Suprapubic skin (tissue), 4 donors: ENCODE data around the gene BMP2. TPM values are rescaled to one million over a fixed set of nuclear protein-coding genes. Genes with fewer than 3 reads are reported as not detected.

Source experiments
- DNase-seq, 2 donors: peaks; one replicate each; pipeline ENCODE4 v3.0.0-alpha.2; 2019; ENCODE audit warnings: low spot score in 2 of 2
- H3K27ac ChIP-seq: fragments of 200-600 bp; sonication (generic); one replicate; pipeline ENCODE4 v1.5.1; 2019
- H3K27me3 ChIP-seq: fragments of 200-600 bp; sonication (generic); one replicate; pipeline ENCODE4 v1.5.1; 2019
- H3K36me3 ChIP-seq: fragments of 200-600 bp; sonication (generic); one replicate; pipeline ENCODE4 v1.5.1; 2019
- H3K4me1 ChIP-seq: fragments of 200-600 bp; sonication (generic); one replicate; pipeline ENCODE4 v1.5.1; 2019
- H3K4me3 ChIP-seq: fragments of 200-600 bp; sonication (generic); one replicate; pipeline ENCODE4 v1.5.1; 2019; ENCODE audit warnings: mild to moderate bottlenecking
- H3K9me3 ChIP-seq: fragments of 200-600 bp; sonication (generic); one replicate; pipeline ENCODE4 v1.5.1; 2019
- EP300 ChIP-seq: sonication (generic); formaldehyde crosslinking; IDR thresholded peaks from one replicate; pipeline ENCODE4 v1.6.1; 2017; ENCODE audit warnings: antibody characterized with exemption
- POLR2A ChIP-seq, 2 donors: fragments of 450-650 bp; IDR thresholded peaks; one replicate each; pipeline ENCODE4 v1.6.1; 2017; ENCODE audit warnings: antibody characterized with exemption in 2 of 2, mild to moderate bottlenecking in 2 of 2, moderate library complexity in 2 of 2
- POLR2AphosphoS5 ChIP-seq, 3 donors: sonication (generic); formaldehyde crosslinking; IDR thresholded peaks; one replicate each; pipeline ENCODE4 v1.6.1; 2017; ENCODE audit warnings: antibody characterized with exemption in 3 of 3
- WGBS: methylation state at CpG from one replicate; pipeline ENCODE4 v1.1.5; 2018; 5-methylcytosine and 5-hydroxymethylcytosine counted together
- total RNA-seq, 4 donors: library from RNA; depleted of rRNA; stranded (reverse); fragments of >200 nt; gene quantifications; one replicate each; pipeline ENCODE4 v1.1.0, GENCODE V29; 2016
- TF ChIP-seq, protein P1 (sequence below), 2 donors: fragments of 200-600 bp in 1 of 2; fragments of 450-650 bp in 1 of 2; sonication (generic) in 1 of 2; IDR thresholded peaks; one replicate each; pipeline ENCODE4 v1.5.1; 2016 to 2019; ENCODE audit warnings: antibody characterized with exemption in 2 of 2, mild to moderate bottlenecking in 1 of 2, moderate library complexity in 1 of 2

BMP2 gene
- total RNA-seq, 4 donors from 2014 or later: 24.1 to 40.4 (median 29.4) TPM

DNA sequence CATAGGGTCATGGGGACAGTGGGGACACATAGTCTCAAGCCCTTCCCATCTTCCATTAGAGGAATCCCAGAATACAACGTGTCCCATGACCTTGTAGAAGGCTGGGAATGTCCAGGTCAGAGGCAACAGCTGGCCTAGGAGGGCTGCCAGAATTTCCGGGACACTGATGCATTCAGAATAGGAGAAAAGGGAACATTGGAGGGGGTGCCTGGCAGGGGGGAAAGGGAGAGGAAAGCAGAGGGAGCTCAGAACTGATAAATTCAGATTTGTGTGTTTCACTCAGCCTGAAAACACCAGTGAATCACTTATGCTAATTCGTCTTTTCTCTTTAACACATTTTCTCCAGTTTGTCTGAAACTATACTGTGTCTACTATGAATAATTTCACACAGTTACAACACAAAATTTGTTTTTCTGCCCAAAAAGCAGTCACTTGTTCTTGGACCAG, 35.5 kb upstream of the BMP2 start:
- H3K9me3 ChIP-seq: no peaks in the 10 kb centered on the region
- no peaks in the 10 kb centered on the region for H3K4me1 ChIP-seq
- TF ChIP-seq POLR2AphosphoS5 (IDR thresholded peaks at IDR 0.05) (no peak), EP300 (no peak)
- no peak overlapping the region for H3K4me3 ChIP-seq
- no peak for DNase-seq
- H3K36me3 ChIP-seq: no peaks in the 10 kb centered on the region
- H3K27ac ChIP-seq: no peak overlapping the region
- 56% methylated on average over 3 of the region's 3 CpGs for WGBS
- H3K27me3 ChIP-seq: no peaks in the 10 kb centered on the region

DNA sequence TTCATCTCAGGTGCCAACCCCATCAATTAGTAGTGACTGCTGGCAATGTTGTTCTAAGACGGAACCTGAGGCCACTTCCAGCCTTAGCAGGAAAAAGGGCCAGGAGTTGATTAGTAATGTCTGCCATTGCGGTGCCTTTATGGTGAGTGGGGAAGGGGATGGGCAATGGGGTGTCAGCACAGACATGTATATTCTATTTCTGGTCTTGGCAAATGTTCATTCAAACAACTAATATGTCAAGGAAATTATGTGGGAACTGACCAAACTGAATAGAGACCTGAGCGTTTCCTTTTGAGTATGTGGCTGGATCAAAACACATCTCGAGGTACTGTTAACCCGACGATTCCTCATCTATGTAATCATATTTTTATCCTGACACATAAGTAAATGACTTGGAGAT, 34.6 kb upstream of the BMP2 start:
- no peak for DNase-seq
- no peak overlapping the region for H3K27ac ChIP-seq
- no peaks in the 10 kb centered on the region for H3K36me3 ChIP-seq
- no peaks in the 10 kb centered on the region for H3K9me3 ChIP-seq
- H3K4me1 ChIP-seq: no peaks in the 10 kb centered on the region
- WGBS: 90% methylated on average over 6 of the region's 6 CpGs
- TF ChIP-seq POLR2AphosphoS5 (IDR thresholded peaks at IDR 0.05): no peak
- TF ChIP-seq, protein P1, sequence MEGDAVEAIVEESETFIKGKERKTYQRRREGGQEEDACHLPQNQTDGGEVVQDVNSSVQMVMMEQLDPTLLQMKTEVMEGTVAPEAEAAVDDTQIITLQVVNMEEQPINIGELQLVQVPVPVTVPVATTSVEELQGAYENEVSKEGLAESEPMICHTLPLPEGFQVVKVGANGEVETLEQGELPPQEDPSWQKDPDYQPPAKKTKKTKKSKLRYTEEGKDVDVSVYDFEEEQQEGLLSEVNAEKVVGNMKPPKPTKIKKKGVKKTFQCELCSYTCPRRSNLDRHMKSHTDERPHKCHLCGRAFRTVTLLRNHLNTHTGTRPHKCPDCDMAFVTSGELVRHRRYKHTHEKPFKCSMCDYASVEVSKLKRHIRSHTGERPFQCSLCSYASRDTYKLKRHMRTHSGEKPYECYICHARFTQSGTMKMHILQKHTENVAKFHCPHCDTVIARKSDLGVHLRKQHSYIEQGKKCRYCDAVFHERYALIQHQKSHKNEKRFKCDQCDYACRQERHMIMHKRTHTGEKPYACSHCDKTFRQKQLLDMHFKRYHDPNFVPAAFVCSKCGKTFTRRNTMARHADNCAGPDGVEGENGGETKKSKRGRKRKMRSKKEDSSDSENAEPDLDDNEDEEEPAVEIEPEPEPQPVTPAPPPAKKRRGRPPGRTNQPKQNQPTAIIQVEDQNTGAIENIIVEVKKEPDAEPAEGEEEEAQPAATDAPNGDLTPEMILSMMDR (IDR thresholded peaks at IDR 0.05): no peak
- TF ChIP-seq POLR2A (IDR thresholded peaks at IDR 0.05): no peak
- H3K27me3 ChIP-seq: no peaks in the 10 kb centered on the region
- H3K4me3 ChIP-seq: no peak overlapping the region

DNA sequence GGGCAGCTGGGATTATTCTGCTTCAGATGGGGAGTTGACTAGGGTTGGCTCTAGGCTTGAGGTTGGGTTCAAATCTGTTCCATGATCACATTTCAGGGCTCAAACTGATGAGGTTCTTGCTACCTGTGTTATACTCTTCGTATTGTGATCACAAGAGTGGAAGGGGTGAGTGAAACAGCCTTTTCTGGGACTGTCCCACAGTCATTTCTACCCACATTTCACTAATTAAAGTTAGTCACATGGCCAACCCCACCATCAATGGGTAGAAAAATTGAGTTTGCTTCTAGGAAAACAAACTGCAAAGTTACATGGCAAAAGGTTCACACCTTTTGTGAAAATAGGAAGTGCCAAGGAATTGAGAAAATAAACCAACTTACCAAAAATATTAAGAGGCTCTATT, 33.5 kb upstream of the BMP2 start:
- Histone ChIP-seq H3K27ac (no peak overlapping the region), H3K4me1 (no peaks in the 10 kb centered on the region), H3K36me3 (no peaks in the 10 kb centered on the region), H3K27me3 (no peaks in the 10 kb centered on the region), H3K4me3 (no peak overlapping the region), H3K9me3 (no peaks in the 10 kb centered on the region)
- no peak for DNase-seq
- TF ChIP-seq POLR2AphosphoS5 (IDR thresholded peaks at IDR 0.05) (no peak), POLR2A (IDR thresholded peaks at IDR 0.05) (no peak), EP300 (no peak)
- TF ChIP-seq, protein P1 (IDR thresholded peaks at IDR 0.05): no peak
- 94% methylated on average over 1 of the region's 1 CpG for WGBS

DNA sequence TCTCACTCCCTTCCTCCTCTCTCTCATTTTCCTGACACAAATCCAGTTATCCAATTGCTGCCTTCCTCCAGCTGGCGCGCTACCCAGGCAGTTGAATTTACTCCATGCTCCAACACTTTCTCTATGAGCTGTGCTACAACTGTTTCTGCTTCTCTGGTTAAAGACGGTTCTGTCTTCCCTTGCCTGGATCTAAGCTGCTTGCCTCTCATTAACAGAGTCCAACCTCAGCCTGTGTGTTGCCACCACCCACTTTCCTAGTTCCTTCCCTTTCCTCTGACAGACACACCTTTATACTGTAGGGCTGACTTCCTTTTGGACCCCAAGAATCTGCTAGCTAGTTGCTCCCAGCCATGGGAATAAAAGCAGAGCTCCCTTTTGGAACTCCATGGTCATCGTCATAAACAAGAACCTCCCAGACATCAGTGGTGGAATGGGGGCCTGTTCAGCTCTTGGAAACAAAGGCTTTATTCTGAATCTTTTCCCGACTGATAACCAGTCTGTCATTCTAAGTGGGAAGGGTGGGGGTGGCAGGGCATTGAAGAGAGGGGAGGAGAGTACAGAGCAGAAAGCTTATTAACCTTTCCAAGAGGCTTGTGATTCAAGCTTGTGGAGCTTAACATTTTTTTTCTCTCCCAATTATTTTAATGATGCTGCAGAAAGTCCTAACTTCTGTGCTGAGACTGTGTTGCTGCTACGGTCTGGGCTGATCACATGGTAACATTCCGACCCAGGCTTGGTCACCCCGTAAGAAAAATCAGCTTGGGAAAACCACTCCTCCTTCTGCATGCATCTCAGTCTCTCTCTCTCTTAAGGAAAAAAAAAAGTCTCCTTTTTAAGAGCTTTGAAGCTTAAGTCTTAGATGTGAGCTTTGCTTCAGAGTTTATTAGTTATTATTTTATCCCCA, 31.3 kb upstream of the BMP2 start:
- Histone ChIP-seq H3K4me1 (no peaks in the 10 kb centered on the region), H3K27ac (no peak overlapping the region), H3K27me3 (no peaks in the 10 kb centered on the region), H3K36me3 (no peaks in the 10 kb centered on the region), H3K9me3 (no peaks in the 10 kb centered on the region), H3K4me3 (no peak overlapping the region)
- no peak for DNase-seq
- TF ChIP-seq POLR2AphosphoS5 (IDR thresholded peaks at IDR 0.05) (no peak), EP300 (no peak), POLR2A (IDR thresholded peaks at IDR 0.05) (no peak)
- TF ChIP-seq, protein P1 (IDR thresholded peaks at IDR 0.05): no peak
- WGBS: 59% methylated on average over 8 of the region's 8 CpGs

DNA sequence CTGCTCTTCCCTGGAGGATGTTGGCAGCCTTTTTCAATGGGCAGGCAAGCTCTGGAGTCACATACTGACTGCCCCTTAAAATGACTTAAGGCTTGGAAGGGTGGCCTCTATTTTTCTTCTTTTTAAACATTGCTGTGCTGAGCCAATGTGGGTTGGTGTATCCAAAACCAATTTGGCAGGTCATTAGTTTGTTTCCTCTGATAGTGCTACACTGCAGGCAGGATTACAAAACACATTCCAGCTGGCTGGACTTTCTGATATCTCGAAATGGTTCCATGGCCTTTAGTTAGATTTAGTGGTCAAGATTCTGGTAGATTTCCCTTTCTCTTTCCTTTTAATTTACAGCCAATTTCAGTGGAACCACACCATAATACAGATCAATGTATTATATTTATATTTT, 28.1 kb upstream of the BMP2 start:
- H3K9me3 ChIP-seq: no peaks in the 10 kb centered on the region
- H3K4me1 ChIP-seq: no peaks in the 10 kb centered on the region
- WGBS: 33% methylated on average over 1 of the region's 1 CpG
- H3K27me3 ChIP-seq: no peaks in the 10 kb centered on the region
- no peak for DNase-seq
- TF ChIP-seq, protein P1 (IDR thresholded peaks at IDR 0.05): no peak
- no peak for TF ChIP-seq EP300
- H3K4me3 ChIP-seq: no peak overlapping the region
- no peaks in the 10 kb centered on the region for H3K36me3 ChIP-seq
- H3K27ac ChIP-seq: no peak overlapping the region
